Endothelial cell (in vitro differentiated cells): Measurements from ENCODE around the gene ADAMTS5. TPM values are rescaled to one million over a fixed set of nuclear protein-coding genes. Genes with fewer than 3 reads are reported as not detected.

ENCODE experiments used
- DNase-seq: peaks from one replicate; pipeline ENCODE4 v3.0.0; 2021; ENCODE audit warnings: low spot score
- H3K27ac Mint-ChIP-seq: one replicate; pipeline ENCODE4 v1.8.0; 2021; ENCODE audit warnings: mixed read lengths, inconsistent platforms; ENCODE audit not compliant: unreplicated experiment
- H3K27me3 Mint-ChIP-seq: one replicate; pipeline ENCODE4 v1.8.0; 2021; ENCODE audit warnings: mild to moderate bottlenecking, moderate library complexity, mixed read lengths, inconsistent platforms; ENCODE audit not compliant: unreplicated experiment
- H3K36me3 Mint-ChIP-seq: one replicate; pipeline ENCODE4 v1.8.0; 2021; ENCODE audit warnings: mild to moderate bottlenecking, low read depth, mixed read lengths, inconsistent platforms; ENCODE audit not compliant: unreplicated experiment
- H3K4me1 Mint-ChIP-seq: one replicate; pipeline ENCODE4 v1.8.0; 2021; ENCODE audit warnings: mild to moderate bottlenecking, mixed read lengths, inconsistent platforms; ENCODE audit not compliant: unreplicated experiment
- H3K4me3 Mint-ChIP-seq: one replicate; pipeline ENCODE4 v1.8.0; 2021; ENCODE audit warnings: mild to moderate bottlenecking, mixed read lengths, inconsistent platforms; ENCODE audit not compliant: unreplicated experiment
- H3K9me3 Mint-ChIP-seq: one replicate; pipeline ENCODE4 v1.8.0; 2021; ENCODE audit warnings: mixed read lengths, inconsistent platforms; ENCODE audit not compliant: unreplicated experiment
- microRNA-seq: library from miRNA; unstranded; fragments of <30 nt; microRNA quantifications from one replicate; pipeline ENCODE4, GENCODE V29; 2020; ENCODE audit not compliant: unreplicated experiment
- total RNA-seq: library from RNA; stranded (reverse); fragmentation: NEBNext Ultra II Directional; extraction: Animal tissue kit (Norgen Biotek cat#: 25700); gene quantifications from one replicate; pipeline ENCODE4 v1.2.1, GENCODE V29; 2021; ENCODE audit not compliant: unreplicated experiment
- TF ChIP-seq, protein P1 (sequence below): fragments of 200-600 bp; sonication (generic); IDR thresholded peaks from one replicate; pipeline ENCODE4 v1.5.0; 2021; ENCODE audit warnings: antibody characterized with exemption; ENCODE audit not compliant: unreplicated experiment

Gene ADAMTS5
- total RNA-seq, 1 donor from 2014 or later: 0.33 TPM

DNA sequence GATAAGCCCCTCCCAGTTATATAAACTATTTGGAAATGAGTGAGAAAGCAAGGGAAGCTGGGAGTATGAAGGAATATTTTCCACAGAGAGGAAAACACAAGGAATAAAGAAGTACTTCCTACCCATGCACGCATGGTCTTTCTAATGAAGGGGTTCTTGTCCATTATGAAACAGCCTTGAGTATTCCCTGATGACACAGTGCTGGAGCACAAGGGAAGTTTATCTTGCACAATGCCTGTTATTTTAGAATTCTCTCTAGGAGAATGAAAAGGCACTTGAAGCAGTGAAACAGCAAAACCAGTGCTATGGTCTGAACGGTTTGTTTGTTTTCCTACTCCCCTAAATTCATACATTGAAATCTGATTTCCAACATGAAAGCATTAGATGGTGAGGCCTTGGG lies 83.1 kb downstream of the ADAMTS5 start:
- H3K27me3 Mint-ChIP-seq: no peaks in the 10 kb centered on the region
- H3K36me3 Mint-ChIP-seq: no peaks in the 10 kb centered on the region
- no peak for DNase-seq
- H3K4me3 Mint-ChIP-seq: no peak overlapping the region
- TF ChIP-seq, protein P1, sequence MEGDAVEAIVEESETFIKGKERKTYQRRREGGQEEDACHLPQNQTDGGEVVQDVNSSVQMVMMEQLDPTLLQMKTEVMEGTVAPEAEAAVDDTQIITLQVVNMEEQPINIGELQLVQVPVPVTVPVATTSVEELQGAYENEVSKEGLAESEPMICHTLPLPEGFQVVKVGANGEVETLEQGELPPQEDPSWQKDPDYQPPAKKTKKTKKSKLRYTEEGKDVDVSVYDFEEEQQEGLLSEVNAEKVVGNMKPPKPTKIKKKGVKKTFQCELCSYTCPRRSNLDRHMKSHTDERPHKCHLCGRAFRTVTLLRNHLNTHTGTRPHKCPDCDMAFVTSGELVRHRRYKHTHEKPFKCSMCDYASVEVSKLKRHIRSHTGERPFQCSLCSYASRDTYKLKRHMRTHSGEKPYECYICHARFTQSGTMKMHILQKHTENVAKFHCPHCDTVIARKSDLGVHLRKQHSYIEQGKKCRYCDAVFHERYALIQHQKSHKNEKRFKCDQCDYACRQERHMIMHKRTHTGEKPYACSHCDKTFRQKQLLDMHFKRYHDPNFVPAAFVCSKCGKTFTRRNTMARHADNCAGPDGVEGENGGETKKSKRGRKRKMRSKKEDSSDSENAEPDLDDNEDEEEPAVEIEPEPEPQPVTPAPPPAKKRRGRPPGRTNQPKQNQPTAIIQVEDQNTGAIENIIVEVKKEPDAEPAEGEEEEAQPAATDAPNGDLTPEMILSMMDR: no peak
- H3K9me3 Mint-ChIP-seq: no peaks in the 10 kb centered on the region
- H3K27ac Mint-ChIP-seq: no peak overlapping the region
- no peaks in the 10 kb centered on the region for H3K4me1 Mint-ChIP-seq

DNA sequence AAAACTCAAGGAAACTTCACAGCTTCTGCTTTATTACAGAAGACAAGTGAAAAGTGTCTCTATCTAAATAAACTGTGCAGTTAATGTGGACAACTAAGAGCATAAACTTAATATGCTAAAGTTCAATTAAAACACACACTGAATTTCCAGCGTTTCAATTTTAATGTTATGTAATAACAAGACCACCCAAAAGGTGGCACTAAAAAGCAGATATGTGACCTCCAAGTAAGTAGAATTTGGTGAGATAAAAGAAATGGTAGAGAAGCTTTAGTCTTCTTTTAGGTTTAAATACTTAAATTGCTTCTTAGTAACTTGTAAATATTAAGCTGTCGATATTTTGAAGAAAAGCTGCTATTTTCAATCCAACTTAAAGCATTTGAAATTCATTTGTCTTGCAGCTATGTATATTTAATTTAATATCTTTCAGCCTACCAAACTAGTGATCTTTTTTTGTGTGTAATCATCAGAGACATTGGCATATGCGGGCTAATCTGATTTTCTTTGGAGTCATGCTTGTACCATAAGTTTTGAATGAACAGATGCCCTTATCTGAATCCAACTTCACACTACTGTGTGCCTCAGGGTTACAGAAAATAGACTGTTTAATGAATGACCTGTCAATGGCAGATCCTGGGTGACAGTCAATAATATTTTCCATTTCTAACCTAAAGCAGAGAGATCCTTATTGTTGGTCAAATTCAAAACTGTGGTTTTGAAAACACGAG lies 85.2 kb downstream of the ADAMTS5 start:
- no peak for DNase-seq
- Mint-ChIP-seq H3K4me3 (no peak overlapping the region), H3K27ac (no peak overlapping the region), H3K4me1 (no peaks in the 10 kb centered on the region), H3K36me3 (no peaks in the 10 kb centered on the region), H3K9me3 (no peaks in the 10 kb centered on the region), H3K27me3 (no peaks in the 10 kb centered on the region)
- TF ChIP-seq, protein P1: peak; percentile 72

DNA sequence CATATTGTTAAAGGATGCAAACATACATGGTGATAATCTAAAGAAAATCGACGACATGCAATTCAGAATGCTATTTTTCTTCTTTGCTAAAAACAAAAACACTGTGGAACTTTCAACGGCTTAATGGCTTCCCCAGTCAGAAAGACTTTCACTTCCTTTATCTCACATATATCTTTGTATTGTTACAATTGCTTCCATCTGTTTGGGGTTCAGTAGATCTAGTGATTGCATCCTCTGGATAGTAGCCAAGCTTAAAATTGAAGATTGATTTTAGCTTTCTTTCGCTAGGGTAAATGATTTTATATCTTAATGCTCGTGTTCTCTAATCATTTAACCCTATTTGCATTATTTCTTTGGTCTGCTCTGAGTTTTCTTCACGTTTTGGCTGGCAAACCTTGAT lies 89.9 kb downstream of the ADAMTS5 start:
- DNase-seq: no peak
- no peak overlapping the region for H3K4me3 Mint-ChIP-seq
- TF ChIP-seq, protein P1: no peak
- H3K4me1 Mint-ChIP-seq: no peaks in the 10 kb centered on the region
- H3K36me3 Mint-ChIP-seq: no peaks in the 10 kb centered on the region
- no peaks in the 10 kb centered on the region for H3K27me3 Mint-ChIP-seq
- H3K9me3 Mint-ChIP-seq: no peaks in the 10 kb centered on the region
- no peak overlapping the region for H3K27ac Mint-ChIP-seq

DNA sequence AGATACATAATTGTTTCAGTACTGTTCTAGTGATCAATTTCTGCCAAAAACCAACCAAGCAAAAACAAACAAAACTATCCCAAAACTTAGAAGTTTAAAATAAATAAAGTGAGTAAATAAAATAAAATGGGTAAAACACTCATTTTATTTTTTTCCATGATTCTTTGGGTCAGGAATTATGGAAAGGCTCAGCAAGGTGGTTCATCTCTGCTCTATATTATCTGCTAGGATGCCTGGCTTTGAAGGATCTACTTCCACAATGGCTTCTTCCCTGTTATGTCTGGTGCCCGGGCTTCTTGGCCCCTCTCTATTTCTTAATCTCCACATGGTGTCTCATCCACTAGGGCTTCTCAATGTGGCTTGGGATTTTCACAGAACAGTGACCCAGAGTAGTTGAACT lies 92.5 kb downstream of the ADAMTS5 start:
- H3K4me1 Mint-ChIP-seq: no peaks in the 10 kb centered on the region
- H3K27me3 Mint-ChIP-seq: no peaks in the 10 kb centered on the region
- DNase-seq: no peak
- H3K9me3 Mint-ChIP-seq: no peaks in the 10 kb centered on the region
- TF ChIP-seq, protein P1: no peak
- H3K4me3 Mint-ChIP-seq: no peak overlapping the region
- H3K36me3 Mint-ChIP-seq: no peaks in the 10 kb centered on the region
- H3K27ac Mint-ChIP-seq: no peak overlapping the region

Small RNA genes lying within 50 kb of the gene (microRNA-seq; reads per million reads assigned to microRNA genes)
- gene MIR4759: not detected

Other genes starting within 250 kb of the ADAMTS5 start
- 67.5 TPM for gene ADAMTS1, start 121.7 kb downstream of the ADAMTS5 start, total RNA-seq